Lower leg skin (tissue), 4 donors: Measurements from ENCODE around the gene MAST4. TPM values are rescaled to one million over a fixed set of nuclear protein-coding genes. Genes with fewer than 3 reads are reported as not detected.

ENCODE experiments used
- DNase-seq, 2 donors: peaks; one replicate each; pipeline ENCODE4 v3.0.0-alpha.2; 2019; ENCODE audit warnings: low spot score in 2 of 2
- H3K4me3 ChIP-seq: fragments of 200-600 bp; sonication (generic); 2 replicates; pipeline ENCODE4 v1.5.1; 2017; ENCODE audit warnings: mild to moderate bottlenecking, low read depth; ENCODE audit not compliant: poor library complexity, severe bottlenecking
- CTCF ChIP-seq, 3 donors: fragments of 450-650 bp; IDR thresholded peaks; one replicate each; pipeline ENCODE4 v1.5.1; 2016; ENCODE audit warnings: antibody characterized with exemption in 3 of 3, mild to moderate bottlenecking in 3 of 3, moderate library complexity in 2 of 3
- POLR2A ChIP-seq, 2 donors: fragments of 450-650 bp; IDR thresholded peaks; one replicate each; pipeline ENCODE4 v1.6.1; 2016 to 2017; ENCODE audit warnings: antibody characterized with exemption in 2 of 2, mild to moderate bottlenecking in 1 of 2, moderate library complexity in 1 of 2
- WGBS, 2 donors: methylation state at CpG; one replicate each; pipeline ENCODE4 v1.1.5; 2018; 5-methylcytosine and 5-hydroxymethylcytosine counted together
- intact Hi-C: fragments of 100-400 bp; cut with DNase I; formaldehyde crosslinking; loops from one replicate; pipeline ENCODE4 v1.15.0; 2023; ENCODE audit warnings: low total_unique reads
- total RNA-seq, 4 donors: library from RNA; depleted of rRNA; stranded (reverse); fragments of >200 nt; gene quantifications; one replicate each; pipeline ENCODE4 v1.1.0, GENCODE V29; 2016

The MAST4 gene
- total RNA-seq, 4 donors from 2014 or later, result 49.0 to 109 (median 55.5) TPM

GRCh38 chr5:66945389-66946349 lies 349.5 kb downstream of the MAST4 start:
- H3K4me3 ChIP-seq, result no peak overlapping the region
- no peak for DNase-seq
- 66 to 75% methylated on average over 7 of the region's 7 CpGs for WGBS, 2 donors
- intact Hi-C loops, result no loop called here
- TF ChIP-seq CTCF (IDR thresholded peaks at IDR 0.05), result no peak
- TF ChIP-seq POLR2A (IDR thresholded peaks at IDR 0.05), result no peak

- WGBS, 2 donors, result 77 to 81% methylated on average over 4 of the region's 4 CpGs
- intact Hi-C loops, result no loop called here
- no peak overlapping the region for H3K4me3 ChIP-seq
- no peak for DNase-seq
- TF ChIP-seq CTCF (IDR thresholded peaks at IDR 0.05) (no peak), POLR2A (IDR thresholded peaks at IDR 0.05) (no peak)
Measured at GRCh38 chr5:66947458-66947857, 351.3 kb downstream of the MAST4 start.

- DNase-seq, result no peak
Measured at GRCh38 chr5:66949066-66949465, 352.9 kb downstream of the MAST4 start.

GRCh38 chr5:66952153-66952552 lies 356.0 kb downstream of the MAST4 start:
- intact Hi-C loops, result no loop called here
- DNase-seq, result no peak
- H3K4me3 ChIP-seq, result no peak overlapping the region
- WGBS, 2 donors, result 92 to 100% methylated on average over 1 of the region's 1 CpG
- TF ChIP-seq POLR2A (IDR thresholded peaks at IDR 0.05) (no peak), CTCF (IDR thresholded peaks at IDR 0.05) (no peak)

More at GRCh38 chr5:66949066-66949465, 352.9 kb downstream of the MAST4 start:
- no peak overlapping the region for H3K4me3 ChIP-seq
- TF ChIP-seq CTCF (IDR thresholded peaks at IDR 0.05) (no peak), POLR2A (IDR thresholded peaks at IDR 0.05) (no peak)
- intact Hi-C loops, result no loop called here
- WGBS, 2 donors, result 82 to 84% methylated on average over 4 of the region's 4 CpGs

- no peak for DNase-seq
- intact Hi-C loops, result no loop called here
- TF ChIP-seq CTCF (IDR thresholded peaks at IDR 0.05) (no peak), POLR2A (IDR thresholded peaks at IDR 0.05) (no peak)
- H3K4me3 ChIP-seq, result no peak overlapping the region
- WGBS, 2 donors, result 91 to 100% methylated on average over 4 of the region's 4 CpGs
Measured at GRCh38 chr5:66956439-66956838, 360.2 kb downstream of the MAST4 start.
